IMR-90 (cell line): ENCODE data around the gene EXOC6B. TPM values are rescaled to one million over a fixed set of nuclear protein-coding genes. Genes with fewer than 3 reads are reported as not detected.

ENCODE experiments used
- ATAC-seq: fragments of 200-7000 bp; cut with Tn5 transposase; 2 replicates; pipeline ENCODE4 v1.9.1; 2020; ENCODE audit warnings: low read depth, mild to moderate bottlenecking, moderate library complexity
- BruUV-seq: library from RNA; stranded (reverse); fragments of 400-500 nt; replicated peaks from 2 replicates; lab custom pipeline; 2021; lab: Mats Ljungman, UMichigan
- CTCF ChIA-PET: fragments of 300-600 bp; formaldehyde crosslinking; extraction: SDS; loops from one replicate; lab custom pipeline; 2021; ENCODE audit warnings: antibody characterized with exemption; lab: Yijun Ruan, JAX
- POLR2A ChIA-PET: fragments of 300-600 bp; sonication (Branson Sonifier 250); formaldehyde crosslinking; loops from one replicate; lab custom pipeline; 2022; ENCODE audit warnings: antibody characterized with exemption; ENCODE audit not compliant: unreplicated experiment; lab: Charles Lee
- DNase-seq: peaks from one replicate; pipeline ENCODE4 v3.0.0; 2013
- H2AFZ ChIP-seq: replicated peaks from 2 replicates; pipeline ENCODE3; 2013; ENCODE audit warnings: low read length, mild to moderate bottlenecking; ENCODE audit not compliant: poor library complexity
- H2AK5ac ChIP-seq: 2 replicates; pipeline ENCODE4 v1.6.1; 2013; ENCODE audit warnings: low read depth, low read length, inconsistent platforms
- H2AK9ac ChIP-seq: replicated peaks from 2 replicates; pipeline ENCODE3; 2013; ENCODE audit warnings: mild to moderate bottlenecking, low read depth, low read length, moderate library complexity; ENCODE audit not compliant: poor library complexity
- H2BK120ac ChIP-seq: 2 replicates; pipeline ENCODE4 v1.6.1; 2013; ENCODE audit warnings: low read depth, low read length, inconsistent platforms
- H2BK15ac ChIP-seq: 3 replicates; pipeline ENCODE4 v1.6.1; 2013; ENCODE audit warnings: low read depth, low read length, inconsistent platforms
- H2BK20ac ChIP-seq: 2 replicates; pipeline ENCODE4 v1.6.1; 2013; ENCODE audit warnings: low read depth, mild to moderate bottlenecking, inconsistent platforms, low read length, moderate library complexity
- H2BK5ac ChIP-seq: 2 replicates; pipeline ENCODE4 v1.6.1; 2013; ENCODE audit warnings: mild to moderate bottlenecking, low read depth, low read length, inconsistent platforms; ENCODE audit not compliant: poor library complexity, severe bottlenecking
- H3K14ac ChIP-seq: replicated peaks from 2 replicates; pipeline ENCODE4 v1.6.1; 2013; ENCODE audit warnings: low read depth, low read length, inconsistent platforms
- H3K18ac ChIP-seq: 2 replicates; pipeline ENCODE4 v1.6.1; 2013; ENCODE audit warnings: low read depth, low read length, control low read depth
- H3K23ac ChIP-seq: 2 replicates; pipeline ENCODE4 v1.6.1; 2013; ENCODE audit warnings: low read depth, low read length, inconsistent platforms
- H3K27ac ChIP-seq: 2 replicates; pipeline ENCODE4 v1.5.1; 2013; ENCODE audit warnings: mild to moderate bottlenecking, control low read depth, low read length; ENCODE audit not compliant: insufficient read depth
- H3K27me3 ChIP-seq: 2 replicates; pipeline ENCODE4 v1.6.1; 2013; ENCODE audit warnings: low read length; ENCODE audit not compliant: control insufficient read depth, insufficient read depth
- H3K36me3 ChIP-seq: 2 replicates; pipeline ENCODE4 v1.6.1; 2013; ENCODE audit warnings: low read length, mixed read lengths; ENCODE audit not compliant: control insufficient read depth, insufficient read depth
- H3K4ac ChIP-seq: 2 replicates; pipeline ENCODE4 v1.6.1; 2013; ENCODE audit warnings: low read depth, low read length, inconsistent platforms
- H3K4me1 ChIP-seq: 2 replicates; pipeline ENCODE4 v1.6.1; 2013; ENCODE audit warnings: low read length, mixed read lengths; ENCODE audit not compliant: control insufficient read depth, insufficient read depth
- H3K4me2 ChIP-seq: 2 replicates; pipeline ENCODE4 v1.6.1; 2013; ENCODE audit warnings: low read depth, mild to moderate bottlenecking, control low read depth, low read length, moderate library complexity
- H3K4me3 ChIP-seq: 2 replicates; pipeline ENCODE4 v1.5.1; 2013; ENCODE audit warnings: low read depth, mild to moderate bottlenecking, control low read depth, low read length, moderate library complexity; ENCODE audit not compliant: insufficient read depth
- H3K56ac ChIP-seq: 2 replicates; pipeline ENCODE4 v1.6.1; 2013; ENCODE audit warnings: low read length, inconsistent platforms; ENCODE audit not compliant: insufficient read depth; ENCODE audit errors: extremely low read depth
- H3K79me1 ChIP-seq, 2 experiments: 2 replicates each; pipeline ENCODE4 v1.6.1; 2013; ENCODE audit warnings: low read length in 2 of 2, inconsistent platforms in 1 of 2, low read depth in 1 of 2
- H3K9ac ChIP-seq: 2 replicates; pipeline ENCODE4 v1.6.1; 2013; ENCODE audit warnings: low read depth, low read length, control low read depth
- H3K9me1 ChIP-seq: 2 replicates; pipeline ENCODE4 v1.6.1; 2013; ENCODE audit warnings: low read length, inconsistent platforms; ENCODE audit not compliant: insufficient read depth
- H3K9me3 ChIP-seq: 2 replicates; pipeline ENCODE4 v1.6.1; 2013; ENCODE audit warnings: low read length; ENCODE audit not compliant: control insufficient read depth, insufficient read depth
- H4K20me1 ChIP-seq: 2 replicates; pipeline ENCODE4 v1.6.1; 2013; ENCODE audit warnings: low read length, inconsistent platforms; ENCODE audit not compliant: insufficient read depth
- H4K5ac ChIP-seq: 2 replicates; pipeline ENCODE4 v1.6.1; 2013; ENCODE audit warnings: mild to moderate bottlenecking, low read depth, low read length, control low read depth
- H4K8ac ChIP-seq, 2 experiments: 2 replicates each; pipeline ENCODE4 v1.6.1; 2013; ENCODE audit warnings: low read depth in 2 of 2, low read length in 2 of 2, control low read depth in 1 of 2, inconsistent platforms in 1 of 2
- H4K91ac ChIP-seq: 2 replicates; pipeline ENCODE4 v1.6.1; 2013; ENCODE audit warnings: low read depth, low read length, inconsistent platforms; ENCODE audit not compliant: insufficient read depth
- BHLHE40 ChIP-seq: fragments of 150-350 bp; IDR thresholded peaks from 2 replicates; pipeline ENCODE4 v1.6.1; 2016; ENCODE audit warnings: mild to moderate bottlenecking, low read depth, low read length
- POLR2A ChIP-seq: IDR thresholded peaks from 2 replicates; pipeline ENCODE4 v1.6.1; 2012; ENCODE audit warnings: mild to moderate bottlenecking, low read depth, low read length
- RAD21 ChIP-seq: IDR thresholded peaks from 2 replicates; pipeline ENCODE4 v1.6.1; 2012; ENCODE audit warnings: low read length, improper control_type of control experiment
- WGBS, 2 experiments: methylation state at CpG; one replicate each; pipeline versions ENCODE4 v1.1.5 to v1.1.7; 2013; ENCODE audit warnings: missing lambda C conversion rate in 2 of 2; ENCODE audit not compliant: insufficient read length in 1 of 2; ENCODE audit errors: extremely low coverage in 2 of 2; 5-methylcytosine and 5-hydroxymethylcytosine counted together
- dilution Hi-C: fragments of 300-500 bp; cut with HindIII; formaldehyde crosslinking; loops from one replicate; pipeline ENCODE4 v1.14.3; 2018; ENCODE audit warnings: low sequenced_read_pairs; ENCODE audit not compliant: unreplicated experiment
- in situ Hi-C: fragments of 300-500 bp; cut with MboI; formaldehyde crosslinking; loops from 3 replicates; pipeline ENCODE4 v1.14.3; 2019; ENCODE audit warnings: low sequenced_read_pairs, inconsistent platforms, mixed read lengths
- intact Hi-C: fragments of 100-400 bp; cut with micrococcal nuclease; formaldehyde crosslinking; loops from 2 replicates; pipeline ENCODE4 v1.10.0; 2022
- polyA plus RNA-seq, 3 experiments: library from polyadenylated mRNA; depleted of rRNA; stranded (reverse); fragments of >200 nt; gene quantifications; 2 replicates each; pipeline ENCODE4 v1.2.3, GENCODE V29; 2012; ENCODE audit warnings: low replicate concordance in 1 of 3
- total RNA-seq: library from RNA; depleted of rRNA; stranded (reverse); fragments of >200 nt; gene quantifications from 2 replicates; pipeline ENCODE4 v1.2.3, GENCODE V29; 2012

The EXOC6B gene
- total and polyA plus RNA-seq, 2 of the 4 experiments (the other 2 are of a cell fraction), result 10.2 to 29.4 TPM

GRCh38 chr2:72483346-72483745 lies 342.5 kb downstream of the EXOC6B start:
- dilution Hi-C loops, result no loop called here
- TF ChIP-seq BHLHE40 (no peak), RAD21 (no peak), POLR2A (no peak)

More at GRCh38 chr2:72483346-72483745, 342.5 kb downstream of the EXOC6B start:
- Histone ChIP-seq H4K20me1 (no peaks in the 10 kb centered on the region), H3K23ac (no peak overlapping the region), H3K18ac (no peak overlapping the region), H3K56ac (no peak overlapping the region), H3K9me1 (no peaks in the 10 kb centered on the region), H4K91ac (no peak overlapping the region), H2BK15ac (no peak overlapping the region), H2AK9ac (no peak overlapping the region), H3K27me3 (no peaks in the 10 kb centered on the region), H3K9me3 (no peaks in the 10 kb centered on the region), H2BK20ac (no peak overlapping the region), H3K4me1 (no peaks in the 10 kb centered on the region), H3K14ac (no peak overlapping the region), H3K9ac (no peak overlapping the region), H4K5ac (no peak overlapping the region), H4K8ac (no peak overlapping the region), H3K4ac (no peak overlapping the region), H2BK120ac (no peak overlapping the region), H3K27ac (no peak overlapping the region), H3K79me1 (no peaks in the 10 kb centered on the region), H2BK5ac (no peak overlapping the region), H3K4me3 (no peak overlapping the region), H2AFZ (no peak overlapping the region), H2AK5ac (no peak overlapping the region), H3K4me2 (no peak overlapping the region), H3K36me3 (no peaks in the 10 kb centered on the region; the same call in 1 of the 2 replicates)
- WGBS, 2 experiments, result no CpG with 5 or more reads among the region's 2 CpGs
- DNase-seq, result no peak
- ChIA-PET POLR2A (no interaction called here), CTCF (no interaction called here)
- no TSS peak for BruUV-seq
- intact Hi-C loops (no loop called here), in situ Hi-C loops (no loop called here)
- ATAC-seq, result no peak
